Fibroblast of mammary gland (primary cell): ENCODE results near the gene ECSCR.

Experiments used
- DNase-seq: peaks from one replicate; pipeline ENCODE4 v3.0.0-alpha.2; 2010; ENCODE audit warnings: low read depth
- H3K4me3 ChIP-seq: 2 replicates; pipeline ENCODE4 v1.5.1; 2011; ENCODE audit warnings: low read depth, mild to moderate bottlenecking, low read length, moderate library complexity; ENCODE audit not compliant: control insufficient read depth
- CTCF ChIP-seq: conservative IDR thresholded peaks from 2 replicates; pipeline ENCODE4 v1.5.1; 2011; ENCODE audit warnings: low read depth, low read length, inconsistent platforms; ENCODE audit not compliant: control insufficient read depth, insufficient read depth

Gene ECSCR

GRCh38 chr5:139422307-139422893 is 40.1 kb downstream of the ECSCR start:
- peak; percentile 77 for DNase-seq
- H3K4me3 ChIP-seq: no peak overlapping the region
- TF ChIP-seq CTCF: peak; percentile 94

- DNase-seq: no peak
- TF ChIP-seq CTCF: no peak
- H3K4me3 ChIP-seq: no peak overlapping the region
Observed at GRCh38 chr5:139419226-139420192, 43.0 kb downstream of the ECSCR start.

GRCh38 chr5:139418793-139419192 is 43.8 kb downstream of the ECSCR start:
- TF ChIP-seq CTCF: no peak
- no peak overlapping the region for H3K4me3 ChIP-seq
- no peak for DNase-seq

GRCh38 chr5:139417214-139417613 is 45.3 kb downstream of the ECSCR start:
- TF ChIP-seq CTCF: no peak
- DNase-seq: no peak
- no peak overlapping the region for H3K4me3 ChIP-seq

- H3K4me3 ChIP-seq: no peak overlapping the region
- no peak for DNase-seq
- no peak for TF ChIP-seq CTCF
Observed at GRCh38 chr5:139416651-139417050, 45.9 kb downstream of the ECSCR start.

GRCh38 chr5:139415869-139416268 is 46.7 kb downstream of the ECSCR start:
- TF ChIP-seq CTCF: no peak
- no peak overlapping the region for H3K4me3 ChIP-seq
- DNase-seq: no peak
